Measurements from ENCODE around the gene BLTP3A.

BLTP3A gene

DNA sequence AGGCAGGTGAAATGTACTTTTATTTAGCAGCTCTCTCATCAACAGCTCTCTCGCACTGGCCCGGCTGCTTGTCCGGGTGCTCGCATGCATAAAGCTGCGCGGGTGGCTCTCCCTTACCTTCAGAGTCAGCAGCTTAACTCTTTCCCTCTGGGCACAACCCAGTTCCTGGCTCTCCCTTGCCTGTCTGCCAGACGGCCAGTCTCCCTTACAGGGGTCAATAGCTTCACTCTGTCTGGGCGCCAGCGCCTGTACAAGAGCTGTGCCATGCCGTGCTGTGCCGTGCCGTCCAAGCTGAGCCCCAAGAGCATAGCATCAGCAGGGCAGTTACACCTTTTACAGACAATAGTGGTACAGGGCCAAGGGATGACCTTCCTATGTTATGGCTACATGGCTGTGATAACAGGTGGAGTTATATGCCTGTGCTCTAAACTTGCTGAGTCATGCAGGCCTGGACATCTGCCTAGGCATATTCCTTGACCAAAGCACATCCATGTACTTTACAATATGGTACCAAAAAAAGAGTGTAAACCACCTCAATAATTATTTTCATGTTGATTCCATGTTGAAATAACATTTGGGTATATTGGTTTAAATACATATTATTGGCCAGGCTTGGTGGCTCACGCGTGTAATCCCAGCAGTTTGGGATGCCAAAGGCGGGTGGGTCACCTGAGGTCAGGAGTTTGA is 47.9 kb downstream of the BLTP3A start:
- H3K27ac ChIP-seq (ENCODE audit: low read length), result no peak overlapping the region
- H3K9ac ChIP-seq (ENCODE audit: low read length), result no peak overlapping the region

More for the DNA sequence above, 47.9 kb downstream of the BLTP3A start:
- Histone ChIP-seq H4K20me1 (ENCODE audit: insufficient read depth, low read length) (no peaks in the 10 kb centered on the region), H3K9me3 (replicated peaks; ENCODE audit: insufficient read depth, low read length) (no peaks in the 10 kb centered on the region), H3K4me3 (ENCODE audit: low read length) (no peak overlapping the region), H3K4me2 (ENCODE audit: low read depth, low read length) (no peak overlapping the region), H3K27me3 (replicated peaks; ENCODE audit: insufficient read depth, low read length) (no peaks in the 10 kb centered on the region), H3F3A (ENCODE audit: insufficient read depth, low read length) (no peaks in the 10 kb centered on the region; the same call in 1 of the 2 replicates), H3K4me1 (ENCODE audit: low read length) (no peaks in the 10 kb centered on the region), H2AFZ (ENCODE audit: low read length) (no peak overlapping the region), H3K36me3 (replicated peaks; ENCODE audit: insufficient read depth, low read length) (no peaks in the 10 kb centered on the region; the same call in 1 of the 2 replicates), H3K9me2 (replicated peaks; ENCODE audit: insufficient read depth, low read length) (no peaks in the 10 kb centered on the region), H3K79me2 (ENCODE audit: low read length) (no peaks in the 10 kb centered on the region)
- DNase-seq, result peak; percentile 10
- TF ChIP-seq EZH2 (optimal IDR thresholded peaks at IDR 0.05; ENCODE audit: low read depth, low read length) (no peak), EZH2phosphoT487 (IDR thresholded peaks at IDR 0.05; ENCODE audit: low read length) (no peak)
- TF ChIP-seq, protein P1, sequence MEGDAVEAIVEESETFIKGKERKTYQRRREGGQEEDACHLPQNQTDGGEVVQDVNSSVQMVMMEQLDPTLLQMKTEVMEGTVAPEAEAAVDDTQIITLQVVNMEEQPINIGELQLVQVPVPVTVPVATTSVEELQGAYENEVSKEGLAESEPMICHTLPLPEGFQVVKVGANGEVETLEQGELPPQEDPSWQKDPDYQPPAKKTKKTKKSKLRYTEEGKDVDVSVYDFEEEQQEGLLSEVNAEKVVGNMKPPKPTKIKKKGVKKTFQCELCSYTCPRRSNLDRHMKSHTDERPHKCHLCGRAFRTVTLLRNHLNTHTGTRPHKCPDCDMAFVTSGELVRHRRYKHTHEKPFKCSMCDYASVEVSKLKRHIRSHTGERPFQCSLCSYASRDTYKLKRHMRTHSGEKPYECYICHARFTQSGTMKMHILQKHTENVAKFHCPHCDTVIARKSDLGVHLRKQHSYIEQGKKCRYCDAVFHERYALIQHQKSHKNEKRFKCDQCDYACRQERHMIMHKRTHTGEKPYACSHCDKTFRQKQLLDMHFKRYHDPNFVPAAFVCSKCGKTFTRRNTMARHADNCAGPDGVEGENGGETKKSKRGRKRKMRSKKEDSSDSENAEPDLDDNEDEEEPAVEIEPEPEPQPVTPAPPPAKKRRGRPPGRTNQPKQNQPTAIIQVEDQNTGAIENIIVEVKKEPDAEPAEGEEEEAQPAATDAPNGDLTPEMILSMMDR (IDR thresholded peaks at IDR 0.05; ENCODE audit: low read length), result no peak

All from MM.1S (cell line).